NOMO-1 treated with dmso at 0.1 percent for 144 hours (cell line): Measurements from ENCODE around the gene SCAMP5.

Source experiments
- DNase-seq: peaks from one replicate; lab custom pipeline; 2025; ENCODE audit not compliant: unreplicated experiment; lab: John Stamatoyannopoulos, UW

SCAMP5 gene

DNA sequence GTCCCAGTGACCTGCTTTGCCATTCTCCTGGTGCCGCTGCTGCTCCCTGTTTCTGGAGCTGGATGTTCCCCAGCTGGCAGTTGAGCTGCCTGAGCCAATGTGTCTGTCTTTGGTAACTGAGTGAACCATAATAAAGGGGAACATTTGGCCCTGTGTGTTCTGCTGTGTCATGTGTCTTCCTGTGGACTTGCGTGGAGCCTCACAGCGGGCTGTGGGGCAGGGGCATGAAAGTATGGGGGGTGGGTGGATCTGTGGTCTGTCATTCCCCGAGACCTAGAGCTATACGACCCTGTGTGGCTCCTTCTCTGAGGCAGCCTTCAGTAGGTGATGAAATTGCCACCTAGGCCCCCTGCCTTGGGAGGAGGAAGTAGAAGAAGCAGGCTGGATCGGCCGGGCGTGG lies 26.0 kb downstream of the SCAMP5 start:
- no peak for DNase-seq

DNA sequence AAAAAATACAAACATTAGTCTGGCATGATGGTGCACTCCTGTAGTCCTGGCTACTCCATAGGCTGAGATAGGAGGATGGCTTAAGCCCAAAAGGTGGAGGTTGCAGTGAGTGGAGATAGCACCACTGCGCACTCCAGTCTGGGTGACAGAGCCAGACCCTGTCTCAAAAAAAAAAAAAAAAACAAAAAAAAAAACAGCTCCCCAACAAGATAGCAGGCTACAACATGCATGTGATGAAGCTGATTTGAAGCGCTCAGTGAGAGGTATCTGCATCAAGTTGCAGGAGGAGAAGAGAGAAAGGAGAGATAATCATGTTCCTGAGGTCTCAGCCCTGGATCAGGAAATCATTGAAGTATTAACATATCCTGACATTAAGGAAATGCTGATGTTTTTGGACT lies 27.4 kb downstream of the SCAMP5 start:
- no peak for DNase-seq

DNA sequence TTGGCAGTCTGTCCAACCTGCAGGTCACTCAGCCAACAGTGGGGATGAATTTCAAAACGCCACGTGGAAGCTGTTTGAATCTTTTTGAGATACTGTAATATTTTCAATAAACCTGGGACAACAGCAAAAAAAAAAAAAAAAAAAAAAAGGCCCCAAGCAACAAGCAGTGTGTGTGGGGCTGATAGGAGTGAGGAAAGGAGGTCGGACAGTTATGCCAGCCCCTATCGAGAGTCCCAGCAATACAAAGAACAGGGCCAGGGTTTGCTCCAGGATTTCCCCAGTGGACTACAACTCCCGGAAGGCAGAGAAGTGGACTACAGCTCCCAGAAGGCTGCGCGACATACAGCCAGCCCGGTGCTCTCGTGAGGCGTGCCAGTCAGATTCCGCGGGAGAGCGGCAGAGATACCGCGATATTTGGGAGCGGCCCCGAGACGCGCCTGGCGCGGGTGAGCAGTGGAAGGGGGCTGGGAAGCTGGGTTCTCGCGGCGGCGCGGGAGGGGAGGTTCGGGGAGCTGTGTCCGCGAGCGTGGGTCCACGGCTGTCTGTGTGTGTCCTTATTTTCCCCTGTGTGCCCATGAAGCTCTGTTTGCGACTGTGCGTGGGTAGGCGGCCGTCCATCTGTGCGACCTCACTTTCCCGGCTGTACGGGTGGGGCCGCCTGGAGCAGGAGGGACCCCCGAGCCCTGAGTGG lies 28.0 kb downstream of the SCAMP5 start, which contains the start of gene PPCDC:
TSS of gene PPCDC (plus strand) at position 410 of the 691 bp plus-strand sequence. CDS start 4,729 bp downstream, outside the sequence.
- peak; percentile 95 for DNase-seq

DNA sequence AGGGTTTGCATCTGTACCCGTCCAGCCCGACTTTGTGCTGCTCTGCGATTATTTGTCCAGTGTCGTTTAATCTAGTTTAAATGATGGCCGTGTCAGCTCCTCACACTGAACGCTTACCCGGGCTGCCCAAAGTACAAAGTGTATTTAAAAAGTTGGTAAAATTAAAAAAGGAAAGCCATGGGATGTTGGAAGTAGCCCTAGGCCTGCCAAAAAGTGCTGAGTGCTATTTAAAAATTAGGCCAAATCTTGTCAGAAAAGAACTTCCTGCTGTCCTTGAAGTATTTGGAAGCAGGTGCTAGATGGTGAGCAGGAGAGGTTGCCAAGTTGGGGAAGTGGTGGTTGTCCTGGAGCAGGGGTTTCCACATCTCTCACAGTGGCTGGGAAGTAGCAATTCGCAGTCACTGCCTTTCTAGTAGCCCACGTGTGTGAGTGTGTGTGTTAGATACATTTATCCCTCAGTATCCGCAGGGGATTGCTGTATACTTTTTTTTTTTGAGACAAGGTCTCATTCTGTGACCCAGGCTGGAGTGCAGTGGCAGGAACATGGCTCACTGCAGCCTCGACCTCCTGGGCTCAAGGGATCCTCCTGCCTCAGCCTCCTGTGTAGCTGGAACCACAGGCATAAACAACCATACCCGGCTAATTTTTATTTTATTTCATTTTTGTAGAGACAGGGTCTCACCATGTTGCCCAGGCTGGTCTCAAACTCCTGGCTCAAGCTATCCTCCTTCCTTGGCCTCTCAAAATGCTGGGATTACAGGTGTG lies 28.7 kb downstream of the SCAMP5 start:
- peak; percentile 60 for DNase-seq

DNA sequence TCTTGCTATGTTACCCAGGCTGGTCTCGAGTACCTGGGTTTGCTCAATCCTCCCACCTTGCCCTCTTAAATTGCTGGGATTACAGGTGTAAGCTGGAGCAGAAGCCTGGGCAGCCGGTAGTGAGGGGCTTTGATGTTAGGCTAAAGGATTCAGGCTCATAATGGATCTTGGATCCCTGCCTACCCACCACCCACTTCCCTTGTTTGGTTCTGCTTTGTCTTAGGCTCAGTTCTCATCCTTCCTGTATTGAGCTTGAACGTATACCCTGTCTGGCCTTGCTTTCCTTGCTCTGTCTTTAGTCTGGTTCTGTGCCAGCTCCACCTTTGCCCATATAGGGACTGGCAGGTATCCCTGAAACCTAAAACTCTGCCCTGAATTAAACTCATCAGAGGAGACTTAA lies 29.7 kb downstream of the SCAMP5 start:
- no peak for DNase-seq

GRCh38 chr15:75025548-75026260 lies 30.3 kb downstream of the SCAMP5 start:
- DNase-seq: no peak

DNA sequence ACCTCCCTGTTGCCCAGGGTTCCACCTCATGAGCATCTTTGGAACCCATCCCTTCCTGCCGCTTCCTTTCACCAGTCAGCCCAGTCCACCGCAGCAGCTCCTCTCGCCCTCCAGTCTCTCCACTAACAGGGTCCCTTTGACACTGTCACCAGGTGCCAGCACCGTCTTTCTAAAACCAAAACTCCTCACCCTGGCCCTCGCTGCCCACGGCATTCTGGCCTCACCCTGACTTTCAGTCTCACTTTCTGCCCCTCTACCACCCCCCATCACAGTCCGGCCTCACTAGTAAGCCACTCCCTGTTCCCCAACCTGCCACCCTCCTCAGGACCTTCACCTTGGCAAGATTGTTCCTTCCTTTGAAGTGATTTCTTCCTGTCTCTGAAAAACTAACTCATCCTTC lies 32.2 kb downstream of the SCAMP5 start:
- no peak for DNase-seq

DNA sequence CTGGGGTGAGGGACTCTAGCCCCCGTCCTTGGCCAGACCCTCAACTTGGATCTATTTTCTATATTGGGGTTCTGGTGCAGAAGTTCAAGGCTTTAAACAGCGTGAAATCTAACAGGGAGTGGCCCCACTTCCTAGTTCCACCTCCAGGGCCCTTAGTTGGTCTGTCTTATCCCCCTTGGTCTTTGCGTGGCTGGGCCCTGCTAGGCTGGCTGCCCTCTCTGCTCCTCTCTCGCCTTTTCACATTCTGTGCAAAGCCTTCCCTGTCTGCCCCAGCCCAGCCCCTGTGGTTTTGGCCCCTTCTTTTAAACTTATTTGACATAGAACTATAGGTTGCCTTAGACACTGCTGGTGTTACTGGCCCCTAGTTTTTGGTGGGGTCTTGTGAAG lies 33.6 kb downstream of the SCAMP5 start:
- no peak for DNase-seq

- peak; percentile 45 for DNase-seq
Measured at GRCh38 chr15:75029378-75030022, 34.1 kb downstream of the SCAMP5 start.

- no peak for DNase-seq
Measured at GRCh38 chr15:75030023-75030413, 34.7 kb downstream of the SCAMP5 start.

- no peak for DNase-seq
Measured at GRCh38 chr15:75030424-75030823, 35.1 kb downstream of the SCAMP5 start.

- no peak for DNase-seq
Measured at GRCh38 chr15:75031848-75032247, 36.5 kb downstream of the SCAMP5 start.

- no peak for DNase-seq
Measured at GRCh38 chr15:75032395-75032794, 37.0 kb downstream of the SCAMP5 start.

- no peak for DNase-seq
Measured at GRCh38 chr15:75033809-75034208, 38.4 kb downstream of the SCAMP5 start.

GRCh38 chr15:75034615-75035014 lies 39.3 kb downstream of the SCAMP5 start:
- peak; percentile 72 for DNase-seq

DNA sequence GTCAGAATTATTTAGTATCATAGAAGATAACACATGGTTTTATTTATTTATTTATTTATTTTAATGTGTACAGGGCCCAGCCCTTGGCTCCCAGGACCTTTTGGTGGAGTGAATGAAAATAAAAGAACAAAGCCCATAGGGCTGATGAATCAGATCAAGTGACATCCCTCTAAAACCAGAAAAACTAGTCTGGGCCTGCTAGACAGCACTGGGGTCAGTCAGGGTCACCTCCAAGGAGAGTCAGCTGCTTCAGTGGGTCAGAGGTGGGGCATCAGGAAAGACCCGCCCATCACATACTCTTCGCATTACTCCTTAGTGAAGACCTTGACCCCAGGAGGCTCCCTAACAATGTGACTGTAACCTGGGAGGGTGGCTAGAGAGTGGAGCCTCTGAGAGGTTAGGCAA lies 40.9 kb downstream of the SCAMP5 start:
- no peak for DNase-seq

DNA sequence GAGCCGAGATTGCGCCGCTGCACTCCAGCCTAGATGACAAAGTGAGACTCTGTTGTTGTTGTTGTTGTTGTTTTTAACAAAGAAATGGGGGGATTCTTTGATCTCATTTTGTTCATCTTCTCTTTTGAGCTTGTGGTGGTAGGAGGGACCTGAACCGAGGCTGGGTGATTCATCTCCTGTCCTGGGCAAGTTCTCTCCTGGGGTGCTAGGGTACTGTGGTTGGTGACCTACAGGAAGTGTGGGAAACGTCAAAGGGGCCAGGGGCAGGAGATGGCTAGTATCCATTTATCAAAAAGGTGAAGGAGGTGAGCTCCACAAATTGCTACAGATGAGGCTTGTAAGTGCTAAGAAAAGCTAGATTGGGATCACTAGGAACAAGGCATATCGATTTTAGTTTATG lies 42.3 kb downstream of the SCAMP5 start:
- no peak for DNase-seq

DNA sequence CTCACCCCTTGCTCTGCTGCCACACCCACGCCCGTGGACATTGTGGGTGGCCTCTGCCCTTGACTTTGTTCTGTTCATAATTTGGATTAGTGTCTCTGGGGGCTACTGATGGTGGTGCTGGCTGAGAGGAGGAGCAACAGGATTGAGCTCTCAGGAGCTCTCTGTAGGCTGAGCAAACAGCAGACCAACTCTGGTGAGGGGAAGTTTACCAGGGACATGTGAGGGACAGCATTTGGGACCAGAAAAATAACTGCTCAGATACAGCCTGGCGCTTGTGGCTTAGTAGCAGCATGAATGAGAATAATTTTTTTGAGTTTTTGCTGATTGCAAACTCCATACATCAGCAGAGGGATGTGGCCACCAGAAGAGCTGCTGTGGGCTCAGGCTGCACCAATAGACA lies 42.9 kb downstream of the SCAMP5 start:
- no peak for DNase-seq

GRCh38 chr15:75042730-75043508 lies 47.6 kb downstream of the SCAMP5 start:
- peak; percentile 99 for DNase-seq

- peak; percentile 92 for DNase-seq
Measured at GRCh38 chr15:75043509-75044257, 48.3 kb downstream of the SCAMP5 start.
